DMS114 treated with DMSO at 0.1 percent for 48 hours (cell line): ENCODE data around the gene PSMB3.

ENCODE experiments used
- DNase-seq: peaks from one replicate; lab custom pipeline; 2025; ENCODE audit not compliant: unreplicated experiment; lab: John Stamatoyannopoulos, UW

Gene PSMB3

DNA sequence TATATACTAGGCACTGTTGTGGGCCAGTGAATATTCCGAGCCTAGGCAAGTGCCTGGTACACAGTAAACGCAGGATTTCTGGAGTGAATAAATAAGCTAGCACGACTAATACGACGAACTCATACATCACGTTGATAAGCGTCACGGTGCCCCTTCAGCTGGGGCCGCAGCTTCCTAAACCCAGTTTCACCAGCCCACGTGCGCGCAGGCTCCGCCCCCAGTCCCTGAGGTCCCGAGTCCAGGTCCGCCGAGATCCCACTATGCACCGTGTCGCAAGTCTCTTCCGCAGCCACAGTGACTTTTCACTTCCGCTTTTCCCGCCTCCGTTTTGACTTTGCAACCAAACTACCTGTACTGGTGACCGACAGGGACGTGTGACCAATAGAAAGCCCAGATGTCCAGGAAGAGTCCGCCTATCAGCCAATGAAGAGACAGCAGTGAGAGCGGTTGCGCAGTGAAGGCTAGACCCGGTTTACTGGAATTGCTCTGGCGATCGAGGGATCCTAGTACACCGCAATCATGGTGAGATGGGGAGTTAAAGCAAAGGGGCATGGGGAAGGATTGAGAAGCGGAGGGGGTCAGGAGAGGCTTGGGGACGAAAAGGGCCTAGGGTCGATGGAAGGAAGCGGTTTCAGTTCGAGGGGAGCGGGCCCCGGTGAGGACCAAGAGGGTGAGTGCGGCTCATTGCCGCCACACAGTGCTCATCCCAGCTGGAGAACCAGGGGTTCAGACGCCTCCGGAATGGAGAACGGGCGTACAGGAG, at the start of gene PSMB3:
Gene PSMB3, plus strand, starts transcription at position 434 of the 763 bp plus-strand sequence. Its CDS starts 86 bp downstream, at position 520.
- DNase-seq, result peak; percentile 99

DNA sequence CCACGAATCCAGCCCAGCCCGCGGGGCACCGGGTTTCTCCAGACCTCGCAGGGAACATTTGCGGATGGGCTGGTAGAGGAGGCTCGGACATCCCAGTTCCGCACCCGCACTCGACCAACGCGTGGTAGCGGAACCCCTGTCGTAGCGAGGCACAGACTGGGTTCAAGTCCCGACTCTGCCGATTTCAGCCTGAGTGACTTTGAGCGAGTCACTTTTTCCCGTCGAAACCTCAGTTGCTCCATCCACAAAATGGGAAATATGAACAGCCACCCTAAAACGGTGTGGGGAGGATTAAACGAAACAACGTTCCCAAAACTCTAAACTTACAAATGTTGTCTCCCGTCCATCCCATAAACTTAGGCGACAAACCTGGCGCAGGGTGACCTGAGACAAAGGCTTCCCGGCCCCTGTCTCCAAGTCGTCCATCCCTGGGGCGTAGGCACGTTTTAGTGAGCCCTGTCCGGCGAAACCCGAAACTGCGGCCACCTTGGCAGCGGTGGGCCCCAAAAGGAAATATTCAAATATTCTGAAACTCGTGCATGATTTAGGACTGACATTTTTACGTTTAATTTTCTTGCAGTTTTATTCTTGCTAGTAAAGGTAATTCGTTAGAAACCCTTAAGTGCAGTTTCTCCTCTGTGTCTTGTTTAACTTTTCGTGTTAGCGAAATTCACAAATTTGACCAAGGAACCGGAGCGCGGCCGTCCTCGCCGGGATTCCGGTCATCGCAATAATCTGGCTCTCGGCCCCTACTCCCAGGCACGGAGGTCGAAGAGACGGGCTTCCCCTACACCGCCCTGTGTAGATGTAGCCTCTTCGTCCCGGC, 49.4 kb upstream of the PSMB3 start:
- DNase-seq, result no peak

DNA sequence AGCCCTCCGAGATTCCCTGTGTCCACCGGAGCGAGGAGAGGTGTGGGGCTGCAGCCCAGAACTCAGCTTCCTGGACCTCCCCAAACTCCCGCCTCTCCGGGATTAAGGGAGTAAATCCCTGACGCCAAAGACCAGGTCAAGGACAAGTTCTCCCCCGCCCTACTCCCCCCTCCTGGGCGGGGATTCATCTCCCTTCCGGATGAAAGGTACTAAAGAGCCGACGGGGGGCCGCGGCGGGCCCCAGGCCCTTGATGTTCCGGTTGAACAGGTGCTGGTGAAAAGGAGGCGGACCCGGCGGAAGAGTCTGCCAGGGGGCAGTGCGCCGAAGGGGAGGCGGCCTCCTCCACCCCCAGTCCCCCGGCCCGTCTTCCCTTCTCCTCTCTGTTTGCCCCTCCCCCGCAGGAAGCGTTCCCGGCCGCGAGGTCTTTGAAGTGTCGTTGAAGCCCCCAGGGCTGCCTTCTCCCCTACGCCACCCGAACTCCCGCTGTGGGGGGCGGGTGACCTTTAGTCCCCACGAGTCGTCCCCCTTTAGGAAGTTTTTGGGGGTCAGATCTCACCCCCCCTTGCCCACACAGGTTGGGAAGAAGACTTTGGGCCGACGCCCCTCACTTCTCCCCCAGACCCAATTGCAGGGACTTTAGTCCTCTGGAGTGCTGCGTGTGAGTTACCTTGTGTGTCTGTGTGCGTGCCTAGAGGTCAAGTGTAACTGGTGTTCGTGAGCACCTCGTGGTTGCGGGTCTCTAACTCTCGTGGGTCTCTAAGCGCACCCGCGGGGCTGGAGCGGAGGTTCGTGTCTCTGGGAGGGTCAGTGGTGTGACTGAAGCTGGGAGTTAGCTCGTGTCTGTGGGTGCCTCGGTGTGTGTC, 48.6 kb upstream of the PSMB3 start:
- DNase-seq, result peak; percentile 8

DNA sequence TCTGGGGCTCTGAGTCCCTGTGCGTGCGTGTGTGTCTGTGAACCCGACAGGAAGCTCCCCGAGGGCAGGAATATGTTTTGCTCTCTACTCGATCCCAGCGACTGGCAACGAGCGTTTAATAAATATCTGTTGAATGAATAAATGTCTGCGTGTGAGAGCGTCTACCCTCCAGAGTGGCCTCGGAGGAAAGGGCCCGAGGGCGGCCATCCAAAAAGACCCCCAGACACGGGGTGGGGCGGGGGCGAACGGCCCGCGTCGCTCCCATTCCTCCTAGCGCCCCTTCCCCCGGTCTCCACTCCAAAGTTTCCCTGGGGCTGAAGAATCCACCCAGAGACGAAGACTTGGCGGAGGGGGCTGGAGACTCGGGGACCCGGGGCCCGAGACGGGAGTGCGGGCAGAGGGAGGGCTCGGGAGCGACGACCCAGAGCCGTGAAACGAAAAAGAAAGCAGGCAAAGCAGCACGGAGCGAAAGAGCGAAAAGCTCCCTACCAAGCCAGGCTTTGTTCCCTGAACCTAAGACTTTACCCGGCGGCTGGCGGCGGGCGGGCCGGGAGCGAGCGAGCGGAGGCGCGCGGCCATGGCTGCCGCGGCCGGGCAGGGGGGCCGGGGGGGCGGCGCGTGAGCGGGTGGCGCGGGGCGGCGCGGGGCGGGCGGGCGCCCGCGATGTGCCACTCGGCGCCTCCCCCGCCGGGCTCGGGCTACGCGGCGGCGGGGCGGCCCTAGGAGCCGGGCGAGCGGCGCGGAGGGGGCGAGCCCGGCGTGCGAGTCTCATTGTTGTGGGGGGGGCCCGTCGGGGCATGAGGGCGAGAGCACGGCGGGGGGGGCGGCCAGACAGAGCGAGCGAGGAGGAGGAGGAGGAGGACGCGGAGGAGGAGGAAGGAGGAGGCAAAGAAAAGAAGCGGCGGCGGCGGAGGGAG, 47.7 kb upstream of the PSMB3 start, which contains the start of gene MLLT6:
Gene MLLT6, plus strand, starts transcription at position 668 of the 917 bp plus-strand sequence. CDS start 360 bp downstream, outside the sequence.
- DNase-seq, result peak; percentile 57

DNA sequence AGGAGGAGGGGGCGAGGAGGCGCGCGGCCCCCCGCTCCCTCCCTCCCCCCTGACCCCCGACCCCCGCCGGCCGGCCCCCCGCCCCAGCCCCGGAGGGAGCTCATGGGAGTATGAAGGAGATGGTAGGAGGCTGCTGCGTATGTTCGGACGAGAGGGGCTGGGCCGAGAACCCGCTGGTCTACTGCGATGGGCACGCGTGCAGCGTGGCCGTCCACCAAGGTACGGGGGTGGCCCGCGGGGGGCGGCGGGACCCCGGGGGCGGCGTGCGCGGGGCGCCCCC, 47.1 kb upstream of the PSMB3 start:
- no peak for DNase-seq

DNA sequence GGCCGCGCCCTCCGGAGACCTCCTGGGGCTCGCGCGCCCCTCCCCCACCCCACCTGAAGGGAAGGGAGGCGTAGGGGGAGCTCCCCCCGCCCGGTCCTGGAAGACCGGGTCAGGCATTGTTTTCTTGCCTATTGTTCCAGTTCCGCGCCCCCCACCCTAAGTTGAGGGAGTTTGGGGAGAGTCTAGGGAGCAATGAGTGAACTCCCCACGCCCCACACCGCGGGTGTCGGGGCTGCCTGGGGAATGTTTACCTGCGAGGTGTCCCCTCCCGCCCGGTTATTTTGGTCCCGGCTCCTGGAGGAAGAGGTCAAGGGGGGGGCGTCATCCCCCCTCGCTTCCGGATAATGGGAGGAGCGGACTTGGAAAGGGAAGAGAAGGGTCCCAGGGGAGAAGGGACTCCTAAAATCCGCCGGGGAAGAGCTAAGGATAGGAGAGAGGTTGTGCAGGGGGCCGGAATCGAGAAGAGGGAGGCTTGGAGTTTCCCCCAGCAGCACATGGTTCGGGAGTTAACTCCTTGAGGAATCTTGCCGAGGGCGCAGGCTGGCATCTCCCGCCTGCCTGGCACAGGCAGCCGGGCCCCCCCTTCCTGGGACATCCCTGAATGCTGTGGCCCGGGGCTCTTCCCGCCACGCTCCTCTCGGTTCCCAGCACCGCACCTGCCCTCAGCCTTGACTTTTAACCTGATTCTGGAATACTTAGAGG, 46.6 kb upstream of the PSMB3 start:
- DNase-seq, result no peak

DNA sequence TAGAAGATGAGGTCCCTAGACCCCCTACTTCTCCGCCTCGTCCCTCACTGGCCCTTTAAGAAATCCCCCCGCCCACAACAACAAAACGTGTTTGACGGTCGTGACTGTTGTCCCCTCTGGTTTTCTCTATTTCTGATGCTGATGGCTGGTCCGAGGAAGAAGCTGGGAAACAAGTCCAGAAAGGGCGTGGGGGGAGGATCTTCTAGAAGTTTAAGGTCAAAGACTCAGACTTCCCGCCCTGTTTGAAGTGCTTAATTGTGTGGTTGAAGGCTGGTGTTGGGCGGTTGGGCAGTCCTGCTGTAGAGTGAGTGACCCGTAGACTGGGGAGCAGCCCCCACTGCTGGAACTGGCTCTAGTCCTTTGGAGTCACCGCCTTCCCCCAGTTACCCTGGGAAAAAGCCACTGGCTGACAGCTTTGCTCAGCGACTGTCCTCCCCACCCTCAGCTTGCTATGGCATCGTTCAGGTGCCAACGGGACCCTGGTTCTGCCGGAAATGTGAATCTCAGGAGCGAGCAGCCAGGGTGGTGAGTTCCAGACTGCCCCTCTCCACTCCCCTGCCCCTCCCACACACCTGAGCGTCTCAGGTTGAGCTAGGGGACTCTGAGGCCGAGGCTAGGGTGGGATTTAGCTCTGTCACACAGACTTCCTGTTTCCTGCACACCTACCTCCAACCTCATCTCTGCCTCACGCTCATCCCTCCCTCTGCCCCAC, 45.9 kb upstream of the PSMB3 start:
- DNase-seq, result no peak

DNA sequence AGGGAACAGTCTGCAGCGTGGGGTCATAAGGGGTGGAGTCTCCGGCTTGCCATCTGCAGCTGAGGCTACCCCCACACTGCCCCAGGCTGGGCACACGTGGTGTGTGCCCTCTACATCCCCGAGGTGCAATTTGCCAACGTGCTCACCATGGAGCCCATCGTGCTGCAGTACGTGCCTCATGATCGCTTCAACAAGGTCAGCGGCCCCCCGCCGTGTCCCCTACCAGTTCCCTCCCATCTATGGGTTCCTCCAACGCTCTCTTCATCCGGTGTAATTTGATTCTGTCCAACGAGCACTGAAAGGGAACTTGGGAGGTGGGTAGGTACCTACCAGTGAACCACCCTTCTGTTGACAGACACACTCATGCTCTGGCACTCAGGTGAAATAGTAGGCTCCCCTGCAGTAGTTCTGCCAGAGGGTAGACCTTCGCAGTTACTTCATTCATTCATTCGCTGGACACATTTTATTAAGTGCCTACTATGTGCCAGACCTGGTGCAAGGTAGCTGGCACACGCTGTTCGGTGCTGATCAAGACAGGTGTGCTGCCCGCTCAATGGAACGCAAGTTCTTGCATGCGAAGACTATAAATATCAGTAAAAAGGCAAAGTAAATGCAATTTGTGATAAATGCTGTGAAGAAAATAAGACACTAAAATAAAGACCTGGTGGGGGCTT, 44.7 kb upstream of the PSMB3 start:
- no peak for DNase-seq

DNA sequence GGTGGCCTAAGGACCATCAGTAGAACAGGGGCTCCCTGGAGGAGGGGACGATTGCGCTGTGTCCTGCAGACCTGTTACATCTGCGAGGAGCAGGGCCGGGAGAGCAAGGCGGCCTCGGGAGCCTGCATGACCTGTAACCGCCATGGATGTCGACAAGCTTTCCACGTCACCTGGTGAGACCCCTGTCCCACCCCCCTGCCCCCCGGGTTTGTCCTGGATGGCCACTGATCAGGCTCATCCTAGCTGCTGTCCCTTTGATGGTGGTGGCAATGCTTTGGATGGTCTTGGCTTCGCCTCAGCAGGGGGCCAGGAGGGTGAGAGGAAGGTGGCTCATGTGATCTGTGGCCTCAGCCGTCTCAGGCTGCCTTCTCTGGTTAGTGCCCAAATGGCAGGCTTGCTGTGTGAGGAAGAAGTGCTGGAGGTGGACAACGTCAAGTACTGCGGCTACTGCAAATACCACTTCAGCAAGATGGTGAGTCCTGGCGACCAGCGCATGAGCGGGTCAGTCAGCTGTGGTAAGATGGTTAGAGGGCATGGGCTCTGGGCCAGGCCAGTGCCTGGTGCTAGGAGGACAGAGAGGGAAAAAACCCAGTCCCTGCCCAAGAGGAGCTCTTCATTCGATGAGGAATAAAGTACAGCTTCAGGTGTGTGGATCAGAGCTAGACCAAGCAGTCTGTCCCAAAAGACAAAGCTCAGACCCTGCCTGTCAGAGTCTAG, 43.3 kb upstream of the PSMB3 start:
- no peak for DNase-seq

DNA sequence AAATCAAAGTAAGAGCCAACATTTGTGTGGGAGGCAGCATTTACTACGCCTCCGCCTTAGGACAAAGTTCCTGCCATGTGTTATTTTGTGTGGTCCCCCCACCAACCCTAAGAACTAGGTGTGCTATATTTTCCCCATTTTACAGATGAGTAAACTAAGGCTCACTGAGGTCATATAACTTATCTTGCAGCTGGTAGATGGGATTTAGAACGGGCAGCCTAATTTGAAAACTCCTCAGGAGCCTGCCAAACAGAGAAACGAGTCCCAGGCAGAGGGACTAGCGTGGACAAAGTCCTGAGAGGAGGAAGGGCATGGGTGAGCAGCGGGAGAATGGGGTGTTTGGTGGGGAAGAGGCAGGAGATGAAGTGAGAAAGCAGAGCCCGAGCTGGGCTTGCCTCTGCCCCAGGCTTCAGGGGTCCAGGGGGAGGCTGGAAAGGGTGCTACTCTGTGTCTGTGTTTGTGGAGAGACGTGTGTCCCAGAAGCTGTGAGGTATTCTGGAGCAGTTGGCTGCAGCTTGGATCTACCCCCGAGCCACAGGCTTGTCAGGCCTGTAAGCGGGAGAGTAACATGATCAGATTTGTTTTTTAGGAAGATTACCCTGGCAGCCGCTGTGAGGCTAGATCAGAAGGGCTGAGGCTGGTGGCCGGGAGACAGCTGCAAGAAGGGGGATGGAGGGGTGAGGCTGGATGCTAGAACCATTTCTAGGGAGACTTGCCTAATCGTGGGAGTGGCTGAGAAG, 42.5 kb upstream of the PSMB3 start:
- no peak for DNase-seq

DNA sequence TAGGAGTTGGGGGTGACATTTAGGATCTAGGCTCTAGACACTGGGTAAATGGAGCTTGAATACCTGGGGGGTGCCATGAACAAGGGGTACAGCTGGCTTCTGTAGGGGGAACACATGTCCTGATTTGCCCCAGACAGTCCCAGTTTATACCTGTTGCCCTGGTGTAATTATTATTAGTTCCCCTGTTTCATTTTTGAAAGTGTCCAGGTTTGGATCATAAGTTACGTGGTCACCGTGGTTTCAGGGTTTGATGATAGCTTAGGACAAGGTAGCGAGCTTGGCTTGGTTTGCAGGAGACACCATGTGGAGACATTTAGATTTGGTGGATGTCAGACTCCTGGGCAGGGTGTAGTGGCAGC, 42.0 kb upstream of the PSMB3 start:
- no peak for DNase-seq

DNA sequence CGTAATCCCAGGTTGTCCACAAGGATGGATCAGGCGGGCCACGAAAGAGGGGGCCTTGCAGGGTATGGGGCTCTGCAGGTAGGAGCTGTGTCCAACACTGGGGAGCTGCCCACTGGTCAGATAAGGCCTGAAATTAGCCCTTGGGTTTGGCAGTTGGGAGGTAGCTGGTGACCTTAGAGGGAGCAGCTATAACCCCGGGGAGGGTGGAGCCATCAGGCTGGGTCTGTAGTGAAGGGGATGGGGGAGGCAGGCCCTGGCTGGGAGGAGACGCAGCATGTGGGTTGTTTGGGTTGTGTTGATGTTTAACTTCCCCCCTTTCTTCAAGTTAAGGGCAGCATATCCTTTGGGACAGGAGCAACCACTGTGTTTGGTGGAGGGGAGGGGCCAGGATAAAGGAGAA, 41.6 kb upstream of the PSMB3 start:
- no peak for DNase-seq

DNA sequence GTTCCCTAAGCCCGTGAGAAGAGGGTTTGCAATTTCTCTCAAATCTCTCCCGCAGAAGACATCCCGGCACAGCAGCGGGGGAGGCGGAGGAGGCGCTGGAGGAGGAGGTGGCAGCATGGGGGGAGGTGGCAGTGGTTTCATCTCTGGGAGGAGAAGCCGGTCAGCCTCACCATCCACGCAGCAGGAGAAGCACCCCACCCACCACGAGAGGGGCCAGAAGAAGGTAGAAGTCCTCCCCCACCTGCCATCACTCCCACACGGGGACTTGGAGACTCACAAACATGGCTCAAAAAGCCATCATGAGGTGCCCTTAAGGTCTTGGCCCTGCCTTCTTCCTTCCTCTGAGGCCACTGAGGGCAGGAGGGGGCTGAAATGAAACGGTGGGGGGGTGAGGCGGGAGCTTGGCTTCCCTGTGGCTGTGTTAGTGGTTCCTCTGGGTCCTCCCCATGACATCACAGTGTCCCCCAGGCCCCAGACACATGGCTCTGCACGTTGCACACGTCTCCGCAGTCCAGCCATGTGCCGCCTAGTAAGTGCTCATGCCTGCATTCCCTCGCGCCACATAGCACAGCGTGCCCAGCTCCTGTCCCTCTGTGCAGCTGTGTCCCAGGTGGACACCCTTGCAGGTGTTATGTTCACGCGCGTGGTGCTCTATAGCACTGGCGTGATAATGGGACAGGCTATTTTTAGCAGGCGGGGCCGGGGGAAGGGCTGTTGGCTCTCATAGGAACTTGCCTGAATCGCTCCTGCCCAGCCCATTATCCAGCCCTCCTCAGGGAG, 40.6 kb upstream of the PSMB3 start:
- DNase-seq, result no peak

DNA sequence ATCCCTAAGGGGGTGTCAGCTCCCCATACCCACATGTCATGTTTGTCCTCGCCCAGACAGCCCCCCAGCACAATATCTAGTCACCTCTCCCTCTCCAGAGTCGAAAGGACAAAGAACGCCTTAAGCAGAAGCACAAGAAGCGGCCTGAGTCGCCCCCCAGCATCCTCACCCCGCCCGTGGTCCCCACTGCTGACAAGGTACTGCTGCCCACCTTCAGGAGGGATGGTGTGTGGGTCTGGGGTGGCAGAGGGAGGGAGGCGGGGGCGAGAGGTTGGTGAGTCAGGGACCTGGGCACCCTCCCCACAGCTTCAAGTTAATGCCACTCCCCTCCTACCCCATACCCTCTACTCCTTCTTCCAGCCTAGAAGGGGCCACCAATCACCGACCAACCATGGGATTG, 39.9 kb upstream of the PSMB3 start:
- no peak for DNase-seq

DNA sequence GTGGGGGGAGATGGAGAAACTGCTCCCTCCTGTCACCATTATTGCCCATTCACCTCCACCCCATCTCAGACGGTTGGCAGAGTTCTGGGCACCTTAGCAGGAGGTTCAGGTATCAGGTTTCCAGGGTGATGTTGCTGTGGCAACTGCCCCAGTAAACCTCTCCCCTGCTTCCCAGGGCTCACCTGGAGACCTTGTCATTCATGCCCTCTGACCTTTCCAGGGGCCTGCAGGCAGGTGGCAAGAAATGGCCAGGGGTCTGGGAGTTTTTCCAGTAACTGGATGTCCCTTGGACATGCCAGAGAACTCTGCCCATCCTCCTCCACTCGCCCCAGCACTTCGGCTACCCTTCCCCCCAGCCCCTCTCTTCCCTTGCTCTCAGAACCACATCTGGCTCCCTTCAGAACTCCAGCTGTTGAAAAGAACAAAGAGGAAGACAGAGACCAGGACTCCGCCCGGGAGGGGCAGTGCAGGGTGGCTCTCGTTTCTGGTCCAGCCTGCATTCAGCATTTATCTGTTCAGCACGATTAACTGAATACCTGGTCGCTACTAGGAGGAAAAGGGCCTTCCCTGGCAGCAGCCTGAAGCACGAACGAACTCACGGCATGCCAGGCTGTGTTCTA, 39.0 kb upstream of the PSMB3 start:
- no peak for DNase-seq
